Measurements from ENCODE around the gene GPAT3.

GRCh38 chr4:83605210-83605609, 69.3 kb downstream of the GPAT3 start:
- no peak for TF ChIP-seq CTCF (IDR thresholded peaks at IDR 0.05; ENCODE audit: low read length)
- no peak for TF ChIP-seq EZH2 (IDR thresholded peaks at IDR 0.05; ENCODE audit: borderline replicate concordance, low read length)
